ENCODE results near the gene CADM3. TPM values are rescaled to one million over a fixed set of nuclear protein-coding genes. Genes with fewer than 3 reads are reported as not detected.

Gene CADM3
- total RNA-seq, 1 experiment from 2014 or later: not detected

DNA sequence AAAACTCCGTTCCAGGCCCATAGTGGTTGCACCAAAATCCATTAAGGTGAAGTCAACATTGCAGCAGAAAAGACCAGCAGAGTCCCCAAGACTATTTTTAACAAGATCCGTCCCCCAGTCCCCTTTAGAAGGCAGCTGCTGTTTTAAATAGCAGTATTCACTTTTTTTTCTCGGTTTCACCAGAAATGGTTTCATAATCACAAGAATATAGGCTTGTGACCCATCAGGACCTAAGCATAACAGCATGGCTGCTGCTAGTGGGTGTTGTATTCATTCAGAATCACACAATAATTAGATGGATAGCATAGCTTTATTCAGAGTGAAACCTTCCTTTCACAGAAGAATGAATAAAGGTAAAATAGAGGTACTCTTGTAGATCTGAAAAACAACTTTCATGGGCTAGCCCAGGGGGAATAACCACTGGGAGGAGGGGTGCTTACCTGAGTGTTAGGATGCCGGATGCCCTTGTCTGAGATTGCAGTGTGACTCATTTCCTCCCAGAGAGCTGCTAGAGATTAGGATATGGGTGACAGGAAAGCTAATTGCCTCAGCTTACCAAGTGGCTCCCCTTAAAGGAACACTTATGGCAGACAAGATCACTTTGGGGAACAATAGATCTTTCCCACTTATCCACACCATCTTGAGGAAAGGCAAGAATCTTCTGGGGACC is 68.3 kb downstream of the CADM3 start:
- Histone ChIP-seq H3K4me1 (replicated peaks; ENCODE audit: insufficient read depth) (no peaks in the 10 kb centered on the region), H3K27me3 (ENCODE audit: insufficient read depth, low read depth) (no peaks in the 10 kb centered on the region), H3K79me2 (ENCODE audit: low read depth) (no peaks in the 10 kb centered on the region), H3K9me2 (ENCODE audit: insufficient read depth) (no peaks in the 10 kb centered on the region), H3K4me2 (no peak overlapping the region), H2AFZ (no peak overlapping the region), H3K27ac (no peak overlapping the region), H4K20me1 (ENCODE audit: insufficient read depth) (no peaks in the 10 kb centered on the region), H3K9me3 (ENCODE audit: insufficient read depth, low read depth) (no peaks in the 10 kb centered on the region), H3K36me3 (ENCODE audit: low read depth) (no peaks in the 10 kb centered on the region), H3F3A (ENCODE audit: insufficient read depth, low read depth) (no peaks in the 10 kb centered on the region), H3K4me3 (no peak overlapping the region)
- POLR2A ChIA-PET (ENCODE audit: unreplicated experiment): no interaction called here
- CTCF ChIA-PET: no interaction called here
- no peak for DNase-seq
- no TSS peak for BruUV-seq (replicated peaks)
- no peak for TF ChIP-seq EZH2 (IDR thresholded peaks at IDR 0.05; ENCODE audit: low read depth)
- TF ChIP-seq, protein P1, sequence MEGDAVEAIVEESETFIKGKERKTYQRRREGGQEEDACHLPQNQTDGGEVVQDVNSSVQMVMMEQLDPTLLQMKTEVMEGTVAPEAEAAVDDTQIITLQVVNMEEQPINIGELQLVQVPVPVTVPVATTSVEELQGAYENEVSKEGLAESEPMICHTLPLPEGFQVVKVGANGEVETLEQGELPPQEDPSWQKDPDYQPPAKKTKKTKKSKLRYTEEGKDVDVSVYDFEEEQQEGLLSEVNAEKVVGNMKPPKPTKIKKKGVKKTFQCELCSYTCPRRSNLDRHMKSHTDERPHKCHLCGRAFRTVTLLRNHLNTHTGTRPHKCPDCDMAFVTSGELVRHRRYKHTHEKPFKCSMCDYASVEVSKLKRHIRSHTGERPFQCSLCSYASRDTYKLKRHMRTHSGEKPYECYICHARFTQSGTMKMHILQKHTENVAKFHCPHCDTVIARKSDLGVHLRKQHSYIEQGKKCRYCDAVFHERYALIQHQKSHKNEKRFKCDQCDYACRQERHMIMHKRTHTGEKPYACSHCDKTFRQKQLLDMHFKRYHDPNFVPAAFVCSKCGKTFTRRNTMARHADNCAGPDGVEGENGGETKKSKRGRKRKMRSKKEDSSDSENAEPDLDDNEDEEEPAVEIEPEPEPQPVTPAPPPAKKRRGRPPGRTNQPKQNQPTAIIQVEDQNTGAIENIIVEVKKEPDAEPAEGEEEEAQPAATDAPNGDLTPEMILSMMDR (conservative IDR thresholded peaks at IDR 0.05): no peak
- intact Hi-C loops (cut with micrococcal nuclease; ENCODE audit: unreplicated experiment): no loop called here

DNA sequence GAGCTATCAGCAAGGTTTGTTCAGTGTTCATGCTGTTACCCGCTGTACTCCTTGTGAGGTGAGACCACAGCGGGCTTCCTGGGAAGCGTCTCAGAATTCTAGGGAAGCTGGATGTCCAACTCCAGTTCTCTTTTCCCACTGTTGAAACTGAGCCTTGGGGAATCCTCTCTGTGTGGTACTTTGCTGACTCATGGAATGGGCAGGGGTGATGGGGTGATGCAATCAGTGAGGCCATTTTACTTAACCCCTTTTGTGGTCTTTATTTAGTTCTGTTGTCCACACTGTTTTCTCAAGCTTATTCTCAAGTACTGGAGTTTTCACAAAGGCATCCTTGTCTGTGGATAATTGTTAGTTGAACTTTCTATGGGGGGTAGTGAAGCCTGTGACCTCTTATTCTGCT is 75.9 kb downstream of the CADM3 start:
- no TSS peak for BruUV-seq (replicated peaks)
- POLR2A ChIA-PET (ENCODE audit: unreplicated experiment): no interaction called here

DNA sequence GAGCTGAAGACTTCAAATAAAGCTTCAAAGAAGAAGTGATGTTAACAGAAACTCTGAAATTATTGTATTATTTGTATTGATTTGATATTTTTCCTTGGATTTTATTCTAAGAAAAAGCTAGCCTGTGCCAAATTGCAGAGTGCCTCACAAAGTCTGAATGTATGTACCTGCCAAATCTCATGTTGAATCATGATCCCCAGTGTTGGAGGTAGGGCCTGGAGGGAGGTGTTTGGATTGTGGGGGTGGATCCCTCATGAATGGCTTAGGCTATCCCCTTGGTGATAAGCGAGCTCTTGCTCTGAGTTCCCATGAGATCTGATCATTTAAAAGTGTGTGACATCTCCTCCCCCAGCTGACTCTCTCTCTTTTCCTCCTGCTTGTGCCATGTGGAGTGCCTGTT is 76.9 kb downstream of the CADM3 start:
- TF ChIP-seq, protein P1 (conservative IDR thresholded peaks at IDR 0.05): no peak
- no peak for TF ChIP-seq EZH2 (IDR thresholded peaks at IDR 0.05; ENCODE audit: low read depth)
- no peaks in the 10 kb centered on the region for H3K79me2 ChIP-seq (ENCODE audit: low read depth)
- CTCF ChIA-PET: no interaction called here
- H3K36me3 ChIP-seq (ENCODE audit: low read depth): no peaks in the 10 kb centered on the region
- H3F3A ChIP-seq (ENCODE audit: insufficient read depth, low read depth): no peaks in the 10 kb centered on the region
- H3K27ac ChIP-seq: no peak overlapping the region
- H2AFZ ChIP-seq: no peak overlapping the region
- POLR2A ChIA-PET (ENCODE audit: unreplicated experiment): no interaction called here
- no TSS peak for BruUV-seq (replicated peaks)
- DNase-seq: no peak
- peaks cover 4% of the 10 kb centered on the region; the same call in 1 of the 2 replicates for H3K27me3 ChIP-seq (ENCODE audit: insufficient read depth, low read depth)
- H3K4me2 ChIP-seq: no peak overlapping the region
- intact Hi-C loops (cut with micrococcal nuclease; ENCODE audit: unreplicated experiment): no loop called here
- no peaks in the 10 kb centered on the region for H4K20me1 ChIP-seq (ENCODE audit: insufficient read depth)
- H3K9me2 ChIP-seq (ENCODE audit: insufficient read depth): no peaks in the 10 kb centered on the region
- no peaks in the 10 kb centered on the region for H3K9me3 ChIP-seq (ENCODE audit: insufficient read depth, low read depth)
- H3K4me1 ChIP-seq (replicated peaks; ENCODE audit: insufficient read depth): no peaks in the 10 kb centered on the region
- H3K4me3 ChIP-seq: no peak overlapping the region

More for the DNA sequence above, 75.9 kb downstream of the CADM3 start:
- Histone ChIP-seq H3K9me3 (ENCODE audit: insufficient read depth, low read depth) (no peaks in the 10 kb centered on the region), H3K4me3 (no peak overlapping the region), H3K27me3 (ENCODE audit: insufficient read depth, low read depth) (peaks cover 4% of the 10 kb centered on the region; the same call in 1 of the 2 replicates), H4K20me1 (ENCODE audit: insufficient read depth) (no peaks in the 10 kb centered on the region), H3K4me2 (no peak overlapping the region), H3F3A (ENCODE audit: insufficient read depth, low read depth) (no peaks in the 10 kb centered on the region), H3K27ac (no peak overlapping the region), H3K4me1 (replicated peaks; ENCODE audit: insufficient read depth) (no peaks in the 10 kb centered on the region), H3K79me2 (ENCODE audit: low read depth) (no peaks in the 10 kb centered on the region), H2AFZ (no peak overlapping the region), H3K36me3 (ENCODE audit: low read depth) (no peaks in the 10 kb centered on the region), H3K9me2 (ENCODE audit: insufficient read depth) (no peaks in the 10 kb centered on the region)
- intact Hi-C loops (cut with micrococcal nuclease; ENCODE audit: unreplicated experiment): no loop called here
- DNase-seq: no peak
- TF ChIP-seq EZH2 (IDR thresholded peaks at IDR 0.05; ENCODE audit: low read depth): no peak
- TF ChIP-seq, protein P1 (conservative IDR thresholded peaks at IDR 0.05): no peak
- CTCF ChIA-PET: no interaction called here

Data from PC-9 (cell line).